Tibial artery (tissue), 4 donors: ENCODE results near the gene CDC42BPA.

Experiments used
- DNase-seq, 2 donors: peaks; one replicate each; pipeline ENCODE4 v3.0.0-alpha.2; 2019
- H3K27ac ChIP-seq, 2 donors: fragments of 200-600 bp; sonication (generic) in 1 of 2; 1 replicate in 1 of 2; 2 replicates in 1 of 2; pipeline ENCODE4 v1.5.1; 2018 to 2019; ENCODE audit warnings: mild to moderate bottlenecking in 1 of 2
- H3K27me3 ChIP-seq, 2 donors: fragments of 200-600 bp; sonication (generic) in 1 of 2; one replicate each; pipeline versions ENCODE4 v1.5.1 to v1.6.0; 2016 to 2019
- H3K36me3 ChIP-seq, 3 donors: fragments of 200-600 bp; sonication (generic) in 2 of 3; one replicate each; pipeline ENCODE4 v1.5.1; 2016 to 2019; ENCODE audit warnings: mild to moderate bottlenecking in 2 of 3
- H3K4me1 ChIP-seq, 4 donors: fragments of 200-600 bp; sonication (generic) in 2 of 4; 1 replicate in 3 of 4; 2 replicates in 1 of 4; pipeline ENCODE4 v1.5.1; 2016 to 2019
- H3K4me3 ChIP-seq, 2 donors: fragments of 200-600 bp; sonication (generic) in 1 of 2; 1 replicate in 1 of 2; 2 replicates in 1 of 2; pipeline ENCODE4 v1.5.1; 2018 to 2019; ENCODE audit warnings: mild to moderate bottlenecking in 2 of 2
- H3K9me3 ChIP-seq, 3 donors: fragments of 200-600 bp; sonication (generic) in 1 of 3; one replicate each; pipeline ENCODE4 v1.5.1; 2016 to 2019
- intact Hi-C: fragments of 100-400 bp; cut with DNase I; formaldehyde crosslinking; loops from one replicate; pipeline ENCODE4 v1.15.0; 2023; ENCODE audit warnings: low total_unique reads
- TF ChIP-seq, protein P1 (sequence below), 2 experiments: fragments of 200-600 bp in 1 of 2; fragments of 450-650 bp in 1 of 2; IDR thresholded peaks; one replicate each; pipeline ENCODE4 v1.5.1; 2017 to 2019; ENCODE audit warnings: antibody characterized with exemption in 2 of 2, mild to moderate bottlenecking in 1 of 2, moderate library complexity in 1 of 2

The CDC42BPA gene

DNA sequence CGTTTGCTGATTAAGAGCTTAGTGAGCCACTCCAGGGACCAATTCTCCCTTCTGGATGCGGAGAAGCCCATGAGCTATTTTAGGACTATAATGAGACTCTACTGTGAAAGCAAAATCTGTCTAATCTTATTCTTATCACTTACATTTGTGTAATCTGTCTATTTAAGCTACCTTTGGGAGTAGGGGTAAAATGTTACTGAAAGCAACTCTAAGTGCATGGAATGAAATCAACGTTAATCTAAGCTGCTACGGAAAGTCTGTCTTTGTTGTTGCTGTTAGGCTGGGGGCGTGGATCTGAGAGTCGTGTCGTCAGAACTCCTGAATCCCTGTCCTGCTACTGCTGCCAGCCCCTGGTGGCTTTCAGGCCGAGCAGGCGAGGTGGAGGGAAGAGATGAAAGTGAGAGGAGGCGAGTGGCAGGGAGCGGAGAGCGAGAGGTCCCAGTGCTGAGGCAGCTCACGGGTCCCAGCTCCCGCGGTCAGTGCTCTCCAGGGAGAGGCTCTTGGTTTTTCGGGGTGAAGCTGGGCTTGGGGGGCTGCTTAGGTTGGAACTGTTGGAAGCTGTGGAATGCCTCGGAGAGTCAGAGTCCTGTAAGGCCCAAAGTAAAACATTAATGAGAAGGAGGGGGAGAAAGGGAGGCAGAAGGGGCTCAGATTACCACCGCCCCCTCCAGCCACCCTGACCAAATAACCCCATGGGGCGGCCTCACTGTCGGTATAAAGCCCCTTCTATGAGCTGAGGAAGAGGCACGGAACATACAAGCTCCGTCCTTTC is 324.3 kb downstream of the CDC42BPA start:
- no peak for DNase-seq
- H3K36me3 ChIP-seq, result peaks cover 0 to 29% (median 3%) of the 10 kb centered on the region in 3 donors
- H3K27ac ChIP-seq, result peak overlapping the region in 1 of 2 donors; percentile 46
- H3K9me3 ChIP-seq, result no peaks in the 10 kb centered on the region
- H3K27me3 ChIP-seq, result no peaks in the 10 kb centered on the region
- intact Hi-C loops, result no loop called here
- no peak overlapping the region for H3K4me3 ChIP-seq
- peaks cover 0 to 19% (median 16%) of the 10 kb centered on the region in 4 donors for H3K4me1 ChIP-seq
- TF ChIP-seq, protein P1, sequence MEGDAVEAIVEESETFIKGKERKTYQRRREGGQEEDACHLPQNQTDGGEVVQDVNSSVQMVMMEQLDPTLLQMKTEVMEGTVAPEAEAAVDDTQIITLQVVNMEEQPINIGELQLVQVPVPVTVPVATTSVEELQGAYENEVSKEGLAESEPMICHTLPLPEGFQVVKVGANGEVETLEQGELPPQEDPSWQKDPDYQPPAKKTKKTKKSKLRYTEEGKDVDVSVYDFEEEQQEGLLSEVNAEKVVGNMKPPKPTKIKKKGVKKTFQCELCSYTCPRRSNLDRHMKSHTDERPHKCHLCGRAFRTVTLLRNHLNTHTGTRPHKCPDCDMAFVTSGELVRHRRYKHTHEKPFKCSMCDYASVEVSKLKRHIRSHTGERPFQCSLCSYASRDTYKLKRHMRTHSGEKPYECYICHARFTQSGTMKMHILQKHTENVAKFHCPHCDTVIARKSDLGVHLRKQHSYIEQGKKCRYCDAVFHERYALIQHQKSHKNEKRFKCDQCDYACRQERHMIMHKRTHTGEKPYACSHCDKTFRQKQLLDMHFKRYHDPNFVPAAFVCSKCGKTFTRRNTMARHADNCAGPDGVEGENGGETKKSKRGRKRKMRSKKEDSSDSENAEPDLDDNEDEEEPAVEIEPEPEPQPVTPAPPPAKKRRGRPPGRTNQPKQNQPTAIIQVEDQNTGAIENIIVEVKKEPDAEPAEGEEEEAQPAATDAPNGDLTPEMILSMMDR (IDR thresholded peaks at IDR 0.05), result peak in 1 of 2 experiments; percentile 7

DNA sequence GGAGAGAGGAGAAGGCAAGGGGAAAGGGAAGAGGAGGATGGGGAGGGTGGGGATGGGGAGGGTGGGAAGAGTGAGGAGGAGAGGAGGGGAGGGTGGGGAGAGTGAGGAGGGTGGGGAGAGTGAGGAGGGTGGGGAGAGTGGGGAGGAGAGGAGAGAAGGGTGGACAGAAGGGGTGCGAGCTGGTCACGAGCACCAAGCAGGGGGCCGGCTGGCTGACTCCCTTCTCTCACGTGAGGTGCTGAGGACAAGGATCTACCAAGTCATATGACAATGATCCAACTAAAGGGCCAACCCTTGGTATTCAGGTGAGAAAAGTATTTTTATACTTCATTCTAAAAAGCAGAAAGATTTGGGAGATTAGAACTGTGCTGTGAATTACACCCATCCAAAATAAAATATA is 326.4 kb downstream of the CDC42BPA start:
- Histone ChIP-seq H3K27ac (no peak overlapping the region), H3K27me3 (no peaks in the 10 kb centered on the region), H3K9me3 (no peaks in the 10 kb centered on the region), H3K36me3 (peaks cover 2 to 43% (median 14%) of the 10 kb centered on the region in 3 donors), H3K4me3 (no peak overlapping the region), H3K4me1 (peaks cover 0 to 28% (median 24%) of the 10 kb centered on the region in 4 donors)
- intact Hi-C loops, result no loop called here
- no peak for DNase-seq
- TF ChIP-seq, protein P1 (IDR thresholded peaks at IDR 0.05), result no peak

DNA sequence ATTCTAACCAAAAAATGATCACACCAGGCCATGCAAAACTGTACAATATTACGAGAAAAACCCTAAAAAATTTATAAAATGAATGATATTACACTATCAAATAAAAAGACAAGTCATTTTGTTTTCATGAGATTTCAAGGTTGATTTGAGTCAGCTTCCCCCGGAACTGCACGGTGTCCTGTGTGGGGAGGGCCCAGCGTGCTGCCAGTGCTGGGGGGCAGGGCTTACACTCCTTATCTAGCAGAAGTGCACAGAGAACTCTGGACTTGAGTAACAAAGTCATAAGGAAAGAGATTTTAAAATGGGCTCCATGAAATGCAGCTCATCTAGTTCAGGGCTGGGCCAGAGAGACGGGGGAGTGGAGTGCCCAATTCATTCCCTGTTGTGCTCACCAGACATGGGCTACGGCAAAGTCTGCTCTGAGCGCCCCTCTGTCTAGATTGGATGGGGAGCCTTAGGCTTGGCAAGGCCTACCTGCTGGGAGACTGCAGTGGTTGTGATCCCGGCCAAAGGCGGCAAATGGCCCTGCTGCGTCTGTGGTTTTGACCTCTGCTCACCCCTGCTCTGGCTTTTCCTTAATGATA is 328.1 kb downstream of the CDC42BPA start:
- TF ChIP-seq, protein P1 (IDR thresholded peaks at IDR 0.05), result no peak
- H3K36me3 ChIP-seq, result peaks cover 11 to 54% (median 31%) of the 10 kb centered on the region in 3 donors
- no peak for DNase-seq
- peaks cover 0 to 28% (median 24%) of the 10 kb centered on the region in 4 donors for H3K4me1 ChIP-seq
- intact Hi-C loops, result no loop called here
- no peaks in the 10 kb centered on the region for H3K27me3 ChIP-seq
- no peaks in the 10 kb centered on the region for H3K9me3 ChIP-seq
- H3K27ac ChIP-seq, result peak overlapping the region; percentile 70 to 75
- no peak overlapping the region for H3K4me3 ChIP-seq

DNA sequence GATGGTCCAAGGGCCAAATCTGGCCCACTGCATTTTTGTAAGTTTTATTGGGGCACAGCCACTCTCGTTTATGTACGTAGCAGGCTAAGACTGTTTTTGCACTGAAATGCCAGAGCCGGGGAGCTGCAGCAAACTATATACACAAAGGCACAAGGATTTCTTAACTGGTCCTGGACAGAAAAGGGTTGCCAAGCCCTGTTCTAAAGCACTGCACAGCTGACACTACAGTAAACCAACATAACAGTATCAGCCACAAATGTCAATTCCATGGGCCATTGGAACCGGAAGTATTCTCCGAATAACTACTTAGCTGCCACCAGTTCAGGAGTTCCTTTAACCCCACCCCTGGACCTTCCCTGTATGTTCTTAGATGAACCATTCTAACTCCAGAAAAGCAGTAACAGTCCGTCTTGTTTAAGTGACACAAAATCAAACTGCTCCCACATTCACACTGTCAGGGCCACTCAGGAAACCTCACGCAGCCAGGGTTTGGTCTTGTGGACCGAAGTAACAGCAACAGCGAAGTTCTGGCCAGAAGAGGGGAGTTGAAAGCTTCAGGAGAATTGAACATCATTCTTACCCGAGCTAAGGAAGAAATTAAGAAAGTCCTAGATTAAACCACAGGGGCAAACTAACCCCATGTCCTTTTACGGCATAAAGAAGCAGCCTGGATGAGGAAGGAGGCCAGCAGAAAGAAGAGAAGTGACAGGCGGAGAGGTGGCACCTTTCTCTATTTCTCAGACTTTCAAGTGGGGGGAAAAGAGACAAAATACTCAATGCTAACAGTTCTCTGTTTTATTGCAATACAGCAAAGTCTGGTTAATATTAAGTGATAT is 329.0 kb downstream of the CDC42BPA start:
- H3K4me3 ChIP-seq, result no peak overlapping the region
- H3K27ac ChIP-seq, result peak overlapping the region; percentile 70 to 75
- H3K4me1 ChIP-seq, result peaks cover 0 to 28% (median 24%) of the 10 kb centered on the region in 4 donors
- peaks cover 11 to 55% (median 40%) of the 10 kb centered on the region in 3 donors for H3K36me3 ChIP-seq
- intact Hi-C loops, result no loop called here
- TF ChIP-seq, protein P1 (IDR thresholded peaks at IDR 0.05), result no peak
- H3K9me3 ChIP-seq, result no peaks in the 10 kb centered on the region
- no peak for DNase-seq
- no peaks in the 10 kb centered on the region for H3K27me3 ChIP-seq

DNA sequence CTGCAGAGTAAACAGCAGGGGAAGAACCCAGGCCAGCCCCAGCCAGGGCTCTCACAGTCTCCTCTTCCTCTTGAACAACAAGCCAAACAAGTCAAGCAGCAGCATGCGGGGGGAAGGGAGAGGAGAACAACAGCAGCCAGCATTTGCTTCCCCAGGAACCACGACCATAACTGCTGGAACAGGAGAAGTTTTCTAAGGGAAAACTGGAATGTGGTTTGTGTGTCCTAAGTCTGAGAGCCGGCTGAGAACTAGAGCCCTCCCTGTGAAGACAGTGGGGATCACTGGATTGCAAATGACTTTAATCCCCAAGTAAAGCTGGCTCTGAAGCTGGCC is 330.0 kb downstream of the CDC42BPA start:
- Histone ChIP-seq H3K4me3 (no peak overlapping the region), H3K27ac (peak overlapping the region; percentile 70 to 75), H3K9me3 (no peaks in the 10 kb centered on the region), H3K27me3 (no peaks in the 10 kb centered on the region), H3K4me1 (peaks cover 0 to 28% (median 24%) of the 10 kb centered on the region in 4 donors), H3K36me3 (peaks cover 11 to 58% (median 40%) of the 10 kb centered on the region in 3 donors)
- DNase-seq, result no peak
- TF ChIP-seq, protein P1 (IDR thresholded peaks at IDR 0.05), result no peak
- intact Hi-C loops, result no loop called here
